ENCODE measurements around the gene SPSB1.

The SPSB1 gene

GRCh38 chr1:9267827-9268581, 24.7 kb upstream of the SPSB1 start:
- TF ChIP-seq ZNF70 (CRISPR knock-in tag; IDR thresholded peaks at IDR 0.05) = no peak
- TF ChIP-seq ZNF8 (CRISPR knock-in tag; IDR thresholded peaks at IDR 0.05) = no peak
- TF ChIP-seq TSHZ2 (CRISPR knock-in tag; IDR thresholded peaks at IDR 0.05) = no peak
- TF ChIP-seq PATZ1 (CRISPR knock-in tag; IDR thresholded peaks at IDR 0.05; ENCODE audit: borderline replicate concordance) = no peak
- TF ChIP-seq GLIS3 (CRISPR knock-in tag; IDR thresholded peaks at IDR 0.05) = no peak
- no peak for TF ChIP-seq TOX (CRISPR knock-in tag; IDR thresholded peaks at IDR 0.05; ENCODE audit: borderline replicate concordance)
- no peak for TF ChIP-seq ZC3H10 (CRISPR knock-in tag; IDR thresholded peaks at IDR 0.05)
- no peak for TF ChIP-seq RARB (CRISPR knock-in tag; IDR thresholded peaks at IDR 0.05)
- TF ChIP-seq ARNTL (CRISPR knock-in tag; IDR thresholded peaks at IDR 0.05; ENCODE audit: borderline replicate concordance, low read depth) = no peak
- TF ChIP-seq OSR1 (CRISPR knock-in tag; IDR thresholded peaks at IDR 0.05) = no peak
- no peak for TF ChIP-seq ZFP30 (CRISPR knock-in tag; IDR thresholded peaks at IDR 0.05)
- TF ChIP-seq ESRRG (CRISPR knock-in tag; IDR thresholded peaks at IDR 0.05) = no peak
- TF ChIP-seq ZFP3 (CRISPR knock-in tag; IDR thresholded peaks at IDR 0.05) = no peak
- no peak for ATAC-seq

- TF ChIP-seq PPARA (CRISPR knock-in tag; IDR thresholded peaks at IDR 0.05; ENCODE audit: borderline replicate concordance) = no peak
- no peak for TF ChIP-seq CSRNP3 (CRISPR knock-in tag; IDR thresholded peaks at IDR 0.05)
- TF ChIP-seq RARB (CRISPR knock-in tag; IDR thresholded peaks at IDR 0.05) = no peak
- TF ChIP-seq TSHZ2 (CRISPR knock-in tag; IDR thresholded peaks at IDR 0.05) = no peak
- TF ChIP-seq BACH2 (CRISPR knock-in tag; IDR thresholded peaks at IDR 0.05; ENCODE audit: borderline replicate concordance) = no peak
- no peak for TF ChIP-seq ARNTL (CRISPR knock-in tag; IDR thresholded peaks at IDR 0.05; ENCODE audit: borderline replicate concordance, low read depth)
- TF ChIP-seq ZNF565 (CRISPR knock-in tag; conservative IDR thresholded peaks at IDR 0.05; ENCODE audit: low read depth) = no peak
- TF ChIP-seq ZC3H10 (CRISPR knock-in tag; IDR thresholded peaks at IDR 0.05) = no peak
- no peak for TF ChIP-seq GLIS3 (CRISPR knock-in tag; IDR thresholded peaks at IDR 0.05)
- ATAC-seq = no peak
These were observed 23.6 kb upstream of the SPSB1 start for GRCh38 chr1:9269078-9269501.

- ATAC-seq = no peak
- no peak for TF ChIP-seq SNAI2 (CRISPR knock-in tag; IDR thresholded peaks at IDR 0.05)
- TF ChIP-seq ZNF8 (CRISPR knock-in tag; IDR thresholded peaks at IDR 0.05) = no peak
- TF ChIP-seq ZFP3 (CRISPR knock-in tag; IDR thresholded peaks at IDR 0.05) = no peak
- TF ChIP-seq ZFP30 (CRISPR knock-in tag; IDR thresholded peaks at IDR 0.05) = no peak
- TF ChIP-seq BACH2 (CRISPR knock-in tag; IDR thresholded peaks at IDR 0.05; ENCODE audit: borderline replicate concordance) = no peak
- no peak for TF ChIP-seq CSRNP3 (CRISPR knock-in tag; IDR thresholded peaks at IDR 0.05)
- no peak for TF ChIP-seq POU6F1 (CRISPR knock-in tag; IDR thresholded peaks at IDR 0.05; ENCODE audit: borderline replicate concordance, low read depth)
- TF ChIP-seq ISL1 (CRISPR knock-in tag; IDR thresholded peaks at IDR 0.05) = no peak
- no peak for TF ChIP-seq GLIS3 (CRISPR knock-in tag; IDR thresholded peaks at IDR 0.05)
- no peak for TF ChIP-seq CREB5 (CRISPR knock-in tag; IDR thresholded peaks at IDR 0.05; ENCODE audit: low read depth)
These were observed 23.0 kb upstream of the SPSB1 start for GRCh38 chr1:9269721-9270120.
